Thoracic aorta (tissue), 2 donors: ENCODE data around the gene HACD4. TPM values are rescaled to one million over a fixed set of nuclear protein-coding genes. Genes with fewer than 3 reads are reported as not detected.

Experiments used
- ATAC-seq: fragments of 150-250 bp; one replicate; pipeline ENCODE4 v1.8.0; 2017; ENCODE audit warnings: low read depth; ENCODE audit not compliant: insufficient number of reproducible peaks, low FRiP score
- DNase-seq: peaks from one replicate; pipeline ENCODE4 v3.0.0-alpha.2; 2020; ENCODE audit warnings: low spot score
- H3K27ac ChIP-seq, 2 donors: fragments of 200-600 bp; sonication (generic); 1 replicate in 1 of 2; 2 replicates in 1 of 2; pipeline ENCODE4 v1.5.1; 2016; ENCODE audit warnings: mild to moderate bottlenecking in 2 of 2, moderate library complexity in 2 of 2
- H3K27me3 ChIP-seq: fragments of 200-600 bp; sonication (generic); replicated peaks from 2 replicates; pipeline ENCODE4 v1.6.0; 2016; ENCODE audit warnings: mild to moderate bottlenecking; ENCODE audit not compliant: insufficient read depth
- H3K36me3 ChIP-seq: fragments of 200-600 bp; sonication (generic); one replicate; pipeline ENCODE4 v1.5.1; 2016
- H3K4me1 ChIP-seq, 2 donors: fragments of 200-600 bp; sonication (generic); 1 replicate in 1 of 2; 2 replicates in 1 of 2; pipeline versions ENCODE4 v1.5.1 to v1.6.0; 2016; ENCODE audit warnings: low read depth in 2 of 2, mild to moderate bottlenecking in 1 of 2; ENCODE audit not compliant: control insufficient read depth in 1 of 2
- H3K4me3 ChIP-seq: fragments of 200-600 bp; sonication (generic); 2 replicates; pipeline ENCODE4 v1.5.1; 2016; ENCODE audit warnings: mild to moderate bottlenecking
- H3K9me3 ChIP-seq: fragments of 200-600 bp; sonication (generic); 2 replicates; pipeline ENCODE4 v1.5.1; 2016
- total RNA-seq, 2 donors: library from RNA; depleted of rRNA; stranded (reverse); fragments of >200 nt; gene quantifications; one replicate each; pipeline versions ENCODE4 v1.1.0 to v1.2.3, GENCODE V29; 2016
- TF ChIP-seq, protein P1 (sequence below): fragments of 200-600 bp; sonication (generic); IDR thresholded peaks from one replicate; pipeline ENCODE4 v1.5.1; 2019; ENCODE audit warnings: antibody characterized with exemption

HACD4 gene
- total RNA-seq, 2 donors from 2014 or later: 2.0 to 8.4 TPM

DNA sequence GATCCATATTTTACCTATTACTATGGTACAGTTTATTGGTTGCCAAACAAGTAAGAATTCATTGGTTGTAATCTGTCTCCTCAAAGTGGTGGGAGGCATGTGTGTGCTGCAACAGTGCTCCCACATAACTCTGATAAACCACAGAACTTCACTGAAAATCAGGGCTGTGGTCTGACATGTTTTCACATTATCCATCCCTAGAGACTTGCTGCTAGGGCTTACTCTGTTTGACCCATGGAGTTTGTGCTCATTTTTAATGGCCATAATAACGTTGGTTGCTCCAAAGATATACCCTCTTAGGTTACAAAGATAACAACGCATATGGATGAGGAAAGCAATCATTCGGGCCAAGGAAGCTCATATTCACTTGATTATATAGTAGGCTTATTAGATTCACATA is 37.0 kb downstream of the HACD4 start:
- H3K27ac ChIP-seq: no peak overlapping the region
- H3K27me3 ChIP-seq: no peaks in the 10 kb centered on the region
- DNase-seq (no peak), ATAC-seq (no peak)
- H3K4me1 ChIP-seq: peaks cover 6 to 9% of the 10 kb centered on the region in 2 donors
- H3K36me3 ChIP-seq: peaks cover 5% of the 10 kb centered on the region
- no peak overlapping the region for H3K4me3 ChIP-seq
- H3K9me3 ChIP-seq: no peaks in the 10 kb centered on the region
- TF ChIP-seq, protein P1, sequence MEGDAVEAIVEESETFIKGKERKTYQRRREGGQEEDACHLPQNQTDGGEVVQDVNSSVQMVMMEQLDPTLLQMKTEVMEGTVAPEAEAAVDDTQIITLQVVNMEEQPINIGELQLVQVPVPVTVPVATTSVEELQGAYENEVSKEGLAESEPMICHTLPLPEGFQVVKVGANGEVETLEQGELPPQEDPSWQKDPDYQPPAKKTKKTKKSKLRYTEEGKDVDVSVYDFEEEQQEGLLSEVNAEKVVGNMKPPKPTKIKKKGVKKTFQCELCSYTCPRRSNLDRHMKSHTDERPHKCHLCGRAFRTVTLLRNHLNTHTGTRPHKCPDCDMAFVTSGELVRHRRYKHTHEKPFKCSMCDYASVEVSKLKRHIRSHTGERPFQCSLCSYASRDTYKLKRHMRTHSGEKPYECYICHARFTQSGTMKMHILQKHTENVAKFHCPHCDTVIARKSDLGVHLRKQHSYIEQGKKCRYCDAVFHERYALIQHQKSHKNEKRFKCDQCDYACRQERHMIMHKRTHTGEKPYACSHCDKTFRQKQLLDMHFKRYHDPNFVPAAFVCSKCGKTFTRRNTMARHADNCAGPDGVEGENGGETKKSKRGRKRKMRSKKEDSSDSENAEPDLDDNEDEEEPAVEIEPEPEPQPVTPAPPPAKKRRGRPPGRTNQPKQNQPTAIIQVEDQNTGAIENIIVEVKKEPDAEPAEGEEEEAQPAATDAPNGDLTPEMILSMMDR: no peak

DNA sequence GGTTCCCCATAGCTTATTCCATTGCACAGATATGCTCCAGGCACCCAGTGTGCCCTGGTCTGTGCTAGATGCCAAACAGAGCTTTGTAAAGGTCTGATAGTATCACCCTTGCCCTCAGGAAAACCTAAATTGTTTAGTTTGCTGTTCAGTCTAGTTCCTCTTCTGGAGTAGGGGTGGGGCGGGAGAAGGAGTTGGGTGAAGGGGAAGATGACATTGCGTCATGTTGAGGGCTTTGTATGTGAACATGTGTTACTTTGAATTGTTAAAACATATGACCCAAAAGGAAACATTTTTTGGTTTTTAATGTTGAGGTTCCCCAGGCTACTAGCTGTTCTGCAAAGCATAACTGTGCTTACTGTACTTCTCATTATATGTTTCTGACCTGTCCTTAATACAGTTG is 40.6 kb downstream of the HACD4 start:
- ATAC-seq (no peak), DNase-seq (no peak)
- Histone ChIP-seq H3K27me3 (no peaks in the 10 kb centered on the region), H3K4me1 (peaks cover 8 to 21% of the 10 kb centered on the region in 2 donors), H3K4me3 (no peak overlapping the region), H3K36me3 (peaks cover 5% of the 10 kb centered on the region), H3K9me3 (no peaks in the 10 kb centered on the region), H3K27ac (no peak overlapping the region)
- TF ChIP-seq, protein P1: no peak

DNA sequence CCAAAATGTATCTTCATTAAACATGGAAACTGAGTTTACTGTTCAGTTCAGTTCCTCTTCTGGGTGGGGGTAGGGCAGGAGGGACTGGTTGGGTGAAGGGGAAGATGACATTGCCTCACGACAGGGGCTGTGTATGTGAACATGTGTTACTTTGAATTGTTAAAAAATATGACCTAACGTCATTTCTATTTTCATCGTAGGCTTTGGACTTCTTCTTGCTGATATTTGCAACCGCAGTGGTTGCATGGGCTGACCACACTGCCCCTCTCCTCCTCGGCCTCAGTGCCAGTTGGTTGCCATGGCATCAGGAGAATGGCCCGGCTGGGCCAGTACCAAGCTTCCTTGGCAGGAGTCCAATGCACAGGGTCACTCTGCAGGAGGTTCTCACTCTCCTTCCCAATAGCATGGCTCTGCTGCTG is 41.5 kb downstream of the HACD4 start:
- Histone ChIP-seq H3K27ac (no peak overlapping the region), H3K4me1 (peaks cover 8 to 28% of the 10 kb centered on the region in 2 donors), H3K4me3 (no peak overlapping the region), H3K36me3 (peaks cover 5% of the 10 kb centered on the region), H3K9me3 (no peaks in the 10 kb centered on the region), H3K27me3 (no peaks in the 10 kb centered on the region)
- TF ChIP-seq, protein P1: no peak
- ATAC-seq (no peak), DNase-seq (no peak)

DNA sequence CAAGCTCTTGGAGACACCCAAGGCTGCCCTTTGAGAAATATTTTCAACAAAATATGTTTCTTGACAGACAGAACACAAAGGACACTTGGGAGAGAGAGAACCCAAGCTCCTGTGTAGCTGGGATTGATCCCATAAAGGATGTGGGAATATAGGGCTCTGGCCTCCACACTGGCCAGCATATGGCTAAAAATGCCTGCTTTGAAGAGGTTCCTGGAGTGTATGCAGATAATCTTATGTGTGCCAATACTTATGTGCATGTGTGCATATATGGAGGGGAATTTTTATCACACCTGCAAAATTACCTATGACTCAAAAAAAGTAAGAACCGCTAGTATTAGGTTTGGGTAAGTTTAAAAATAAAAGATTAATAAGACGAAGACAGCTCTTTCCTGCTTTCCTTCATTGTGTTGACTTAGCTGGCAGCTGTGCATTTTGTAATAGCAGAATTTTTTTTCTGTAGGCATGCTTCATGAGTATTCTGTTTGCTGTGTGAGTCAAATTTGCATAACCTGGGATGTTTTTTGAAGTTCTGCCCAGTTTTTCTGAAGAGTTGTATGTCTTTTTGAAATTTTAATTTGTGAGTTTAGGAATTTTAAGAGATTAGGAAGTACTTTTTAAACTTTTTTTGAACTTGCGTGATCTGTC is 42.6 kb downstream of the HACD4 start:
- no peak for ATAC-seq

DNA sequence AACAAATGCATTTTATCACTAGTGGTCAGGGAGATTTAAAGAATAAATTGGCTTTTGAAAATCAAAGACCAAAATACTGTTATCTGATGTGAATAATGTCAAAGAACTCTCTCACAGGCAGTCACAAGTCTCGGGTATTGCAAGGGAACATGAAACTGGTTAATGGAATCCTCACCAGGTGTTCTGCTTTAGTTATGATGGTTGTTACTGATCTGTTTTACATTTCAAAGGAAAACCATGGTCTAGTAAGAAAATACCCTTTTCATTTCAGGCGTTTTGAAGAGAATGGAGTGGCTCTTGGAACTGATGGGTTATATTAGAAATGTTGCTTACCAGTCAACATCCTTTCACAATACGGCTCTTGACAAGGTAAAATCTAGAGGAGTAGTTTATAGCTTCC is 43.4 kb downstream of the HACD4 start:
- Histone ChIP-seq H3K36me3 (peaks cover 5% of the 10 kb centered on the region), H3K27ac (no peak overlapping the region), H3K9me3 (no peaks in the 10 kb centered on the region), H3K4me3 (no peak overlapping the region), H3K27me3 (no peaks in the 10 kb centered on the region), H3K4me1 (peaks cover 8 to 37% of the 10 kb centered on the region in 2 donors)
- no peak for ATAC-seq
- TF ChIP-seq, protein P1: no peak
- no peak for DNase-seq

More for the DNA sequence above, 42.6 kb downstream of the HACD4 start:
- Histone ChIP-seq H3K27ac (no peak overlapping the region), H3K27me3 (no peaks in the 10 kb centered on the region), H3K9me3 (no peaks in the 10 kb centered on the region), H3K4me1 (peaks cover 8 to 36% of the 10 kb centered on the region in 2 donors), H3K36me3 (peaks cover 5% of the 10 kb centered on the region), H3K4me3 (no peak overlapping the region)
- TF ChIP-seq, protein P1: no peak
- no peak for DNase-seq
